Endothelial cell of umbilical vein (primary cell): ENCODE results near the gene CRTC2. TPM values are rescaled to one million over a fixed set of nuclear protein-coding genes. Genes with fewer than 3 reads are reported as not detected.

Experiments
- BruUV-seq: library from RNA; stranded (reverse); fragments of 400-500 nt; replicated peaks from 2 replicates; lab custom pipeline; 2021; lab: Mats Ljungman, UMichigan
- CTCF ChIA-PET: fragments of 300-600, 350-600 bp; sonication (Branson Sonifier 250); formaldehyde crosslinking; loops from one replicate; lab custom pipeline; 2021; ENCODE audit warnings: antibody characterized with exemption, inconsistent platforms; lab: Charles Lee
- POLR2A ChIA-PET: fragments of 300-600, 350-600 bp; sonication (Branson Sonifier 250); formaldehyde crosslinking; loops from one replicate; lab custom pipeline; 2021; ENCODE audit warnings: antibody characterized with exemption, inconsistent platforms; lab: Charles Lee
- DNase-seq: peaks from one replicate; pipeline ENCODE4 v3.0.0-alpha.2; 2011; ENCODE audit warnings: low read depth, low spot score
- FAIRE-seq: peaks from 2 replicates; lab custom pipeline; 2011; peaks lifted over from hg19 to GRCh38; lab: Jason Lieb, UNC
- H2AFZ ChIP-seq: 2 replicates; pipeline ENCODE4 v1.6.0; 2012; ENCODE audit warnings: low read depth, low read length, control low read depth, inconsistent platforms
- H3K27ac ChIP-seq: 2 replicates; pipeline ENCODE4 v1.5.1; 2011; ENCODE audit warnings: low read depth, mild to moderate bottlenecking, control low read depth, low read length, moderate library complexity; ENCODE audit not compliant: insufficient read depth
- H3K27me3 ChIP-seq, 2 experiments: 2 replicates each; pipeline versions ENCODE4 v1.6.0 to v1.6.1; 2011; ENCODE audit warnings: low read length in 2 of 2, mixed read lengths in 1 of 2; ENCODE audit not compliant: control insufficient read depth in 2 of 2, insufficient read depth in 2 of 2
- H3K36me3 ChIP-seq, 2 experiments: 2 replicates in 1 of 2; 3 replicates in 1 of 2; pipeline ENCODE4 v1.5.1; 2011; ENCODE audit warnings: low read length in 2 of 2, mild to moderate bottlenecking in 1 of 2, moderate library complexity in 1 of 2; ENCODE audit not compliant: control insufficient read depth in 2 of 2, insufficient read depth in 2 of 2; ENCODE audit errors: extremely low read depth in 1 of 2
- H3K4me1 ChIP-seq: 3 replicates; pipeline ENCODE4 v1.5.1; 2011; ENCODE audit warnings: mild to moderate bottlenecking, low read length; ENCODE audit not compliant: control insufficient read depth, insufficient read depth; ENCODE audit errors: extremely low read depth
- H3K4me2 ChIP-seq: 2 replicates; pipeline ENCODE4 v1.6.1; 2011; ENCODE audit warnings: low read length, control low read depth, mixed read lengths; ENCODE audit not compliant: insufficient read depth
- H3K4me3 ChIP-seq, 3 experiments: fragments of 200-600 bp in 1 of 3; sonication (generic), shearing (Covaris generic) in 1 of 3; replicated peaks in 1 of 3; 2 replicates each; pipeline ENCODE4 v1.5.1; 2011 to 2016; ENCODE audit warnings: control low read depth in 3 of 3, low read length in 3 of 3, mild to moderate bottlenecking in 2 of 3, inconsistent platforms in 1 of 3, low read depth in 1 of 3, moderate library complexity in 1 of 3; ENCODE audit not compliant: insufficient read depth in 1 of 3
- H3K79me2 ChIP-seq: 2 replicates; pipeline ENCODE4 v1.6.0; 2012; ENCODE audit warnings: low read length, inconsistent platforms; ENCODE audit not compliant: control insufficient read depth, insufficient read depth
- H3K9ac ChIP-seq: replicated peaks from 2 replicates; pipeline ENCODE3; 2011; ENCODE audit warnings: low read length, control low read depth; ENCODE audit not compliant: insufficient read depth; ENCODE audit errors: extremely low read depth
- H3K9me1 ChIP-seq: replicated peaks from 3 replicates; pipeline ENCODE4 v1.6.0; 2011; ENCODE audit warnings: mild to moderate bottlenecking, low read length; ENCODE audit not compliant: control insufficient read depth, insufficient read depth; ENCODE audit errors: extremely low read depth
- H3K9me3 ChIP-seq: replicated peaks from 2 replicates; pipeline ENCODE4 v1.5.1; 2012; ENCODE audit warnings: low read length, inconsistent platforms; ENCODE audit not compliant: control insufficient read depth, insufficient read depth
- H4K20me1 ChIP-seq: replicated peaks from 2 replicates; pipeline ENCODE3; 2011; ENCODE audit warnings: mild to moderate bottlenecking, low read length; ENCODE audit not compliant: control insufficient read depth, insufficient read depth; ENCODE audit errors: extremely low read depth
- EZH2 ChIP-seq: IDR thresholded peaks from 2 replicates; pipeline ENCODE4 v1.6.1; 2012; ENCODE audit warnings: borderline replicate concordance, low read depth, mild to moderate bottlenecking, moderate library complexity, low read length, inconsistent platforms; ENCODE audit not compliant: severe bottlenecking
- FOS ChIP-seq: IDR thresholded peaks from 2 replicates; pipeline ENCODE4 v1.6.1; 2011; ENCODE audit warnings: mild to moderate bottlenecking, low read length, moderate library complexity, borderline replicate concordance; ENCODE audit not compliant: insufficient read depth
- GATA2 ChIP-seq: IDR thresholded peaks from 2 replicates; pipeline ENCODE4 v1.7.0; 2011; ENCODE audit warnings: low read depth, mild to moderate bottlenecking, moderate library complexity, mixed read lengths, low read length; ENCODE audit not compliant: insufficient read length, insufficient read depth
- JUN ChIP-seq: IDR thresholded peaks from 2 replicates; pipeline ENCODE4 v1.6.1; 2011; ENCODE audit warnings: borderline replicate concordance, low read depth; ENCODE audit not compliant: insufficient read length, insufficient read depth
- MYC ChIP-seq: IDR thresholded peaks from one replicate; pipeline ENCODE4 v1.6.1; 2011; ENCODE audit warnings: mild to moderate bottlenecking, low read depth, low read length
- POLR2A ChIP-seq: IDR thresholded peaks from 2 replicates; pipeline ENCODE4 v1.6.1; 2012; ENCODE audit warnings: low read depth, mild to moderate bottlenecking, control low read depth, low read length
- POLR2AphosphoS5 ChIP-seq: IDR thresholded peaks from 2 replicates; pipeline ENCODE4 v1.6.1; 2012; ENCODE audit warnings: low read depth, mild to moderate bottlenecking, control low read depth, low read length, moderate library complexity; ENCODE audit not compliant: insufficient read depth
- dilution Hi-C: fragments of 300-500 bp; cut with MboI; formaldehyde crosslinking; loops from one replicate; pipeline ENCODE4 v1.15.0; 2019; ENCODE audit warnings: low sequenced_read_pairs; ENCODE audit not compliant: extremely low pct_ligation_motif_present
- intact Hi-C: fragments of 100-400 bp; cut with micrococcal nuclease; formaldehyde crosslinking; loops from one replicate; pipeline ENCODE4 v1.10.0; 2022
- polyA plus RNA-seq, 4 experiments: library from polyadenylated mRNA; depleted of rRNA in 3 of 4; stranded (reverse) in 3 of 4; unstranded in 1 of 4; fragments of >200 nt; gene quantifications; 2 replicates each; pipeline versions ENCODE4 v1.2.1 to v1.2.3, GENCODE V29; 2011 to 2012; ENCODE audit warnings: missing spikeins in 1 of 4
- total RNA-seq: library from RNA; stranded (reverse); gene quantifications from 2 replicates; pipeline ENCODE4 v1.2.3, GENCODE V29; 2021
- TF ChIP-seq, protein P1 (sequence below): IDR thresholded peaks from 2 replicates; pipeline ENCODE4 v1.6.1; 2011; ENCODE audit not compliant: insufficient read depth, insufficient read length
- TF ChIP-seq, protein P2 (sequence below), 2 donors: IDR thresholded peaks; 1 replicate in 1 of 2; 2 replicates in 1 of 2; pipeline ENCODE4 v1.5.1; 2011; ENCODE audit warnings: low read length in 2 of 2, mild to moderate bottlenecking in 2 of 2, moderate library complexity in 2 of 2, control low read depth in 1 of 2, inconsistent platforms in 1 of 2, low read depth in 1 of 2; ENCODE audit not compliant: insufficient read depth in 1 of 2; ENCODE audit errors: extremely low read depth in 1 of 2

Gene CRTC2
- total and polyA plus RNA-seq, 2 donors (not counting 3 experiments of a cell fraction or from before 2014, with no cell fraction given): 40.2 to 42.2 TPM

DNA sequence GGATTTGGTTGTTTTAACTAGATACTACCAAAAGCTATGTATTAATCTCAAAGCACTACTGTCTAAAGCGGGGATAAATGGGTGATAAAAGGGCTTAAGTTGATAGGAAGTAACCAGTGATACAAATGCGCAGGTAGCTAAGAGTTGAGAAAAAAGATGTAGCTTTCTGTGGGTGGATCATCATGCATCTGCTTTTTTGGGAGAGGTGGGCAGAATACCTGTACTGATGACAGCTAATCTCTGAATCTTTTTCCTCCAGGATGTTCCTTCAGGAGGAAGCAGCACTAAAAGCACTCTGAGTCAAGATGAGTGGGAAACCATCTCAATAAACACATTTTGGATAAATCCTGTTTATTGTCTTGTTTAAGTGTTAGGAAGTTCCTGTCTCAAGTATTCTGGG is 33.4 kb upstream of the CRTC2 start:
- no peaks in the 10 kb centered on the region for H3K27me3 ChIP-seq
- ChIA-PET CTCF (no interaction called here), POLR2A (interaction anchor here (0.6 kb wide), 1 partner anchor 141 kb away, joined by 10 read pairs; no protein-coding TSS in a partner anchor)
- intact Hi-C loops (loop anchor here (5.0 to 10.0 kb wide), 3 partner anchors 163 to 1960 kb away; partner anchors contain the start of gene NUP210L), dilution Hi-C loops (no loop called here)
- H3K27ac ChIP-seq: peak overlapping the region; percentile 90
- H3K9ac ChIP-seq: peak overlapping the region; percentile 91
- H2AFZ ChIP-seq: no peak overlapping the region
- peaks cover 19% of the 10 kb centered on the region for H3K4me1 ChIP-seq
- TF ChIP-seq, protein P1, sequence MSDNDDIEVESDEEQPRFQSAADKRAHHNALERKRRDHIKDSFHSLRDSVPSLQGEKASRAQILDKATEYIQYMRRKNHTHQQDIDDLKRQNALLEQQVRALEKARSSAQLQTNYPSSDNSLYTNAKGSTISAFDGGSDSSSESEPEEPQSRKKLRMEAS: no peak
- TF ChIP-seq POLR2AphosphoS5: no peak
- DNase-seq (no peak), FAIRE-seq (no peak)
- no peaks in the 10 kb centered on the region for H3K9me3 ChIP-seq
- H3K4me2 ChIP-seq: peak overlapping the region; percentile 95
- no peaks in the 10 kb centered on the region for H4K20me1 ChIP-seq
- H3K36me3 ChIP-seq: peaks cover 9 to 10% of the 10 kb centered on the region in 2 experiments
- peak overlapping the region; percentile 3 to 79 (median 15) for H3K4me3 ChIP-seq
- no peaks in the 10 kb centered on the region for H3K9me1 ChIP-seq
- H3K79me2 ChIP-seq: peaks cover 21% of the 10 kb centered on the region
- BruUV-seq: no TSS peak

DNA sequence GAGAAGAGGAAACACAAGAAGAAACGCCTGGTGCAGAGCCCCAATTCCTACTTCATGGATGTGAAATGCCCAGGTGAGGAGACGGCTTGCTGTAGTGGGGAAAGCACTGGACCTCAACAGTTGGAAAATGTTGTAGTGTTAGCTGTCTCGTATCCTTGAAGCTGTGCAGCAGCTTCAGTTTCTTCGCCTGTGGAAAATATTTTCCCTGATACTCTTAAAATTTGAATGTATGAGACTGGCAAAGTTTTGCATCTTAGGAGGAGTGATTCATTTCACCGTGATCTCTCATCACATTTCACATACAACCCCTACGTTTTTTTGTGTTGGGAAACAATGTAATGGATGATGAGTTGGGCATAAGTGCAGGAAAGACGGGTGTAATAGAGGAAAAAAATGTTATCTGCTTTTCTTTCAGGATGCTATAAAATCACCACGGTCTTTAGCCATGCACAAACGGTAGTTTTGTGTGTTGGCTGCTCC is 32.8 kb upstream of the CRTC2 start:
- POLR2A ChIA-PET: interaction anchor here (0.9 to 1.4 kb wide), 3 partner anchors 24 to 229 kb away, joined by 3 to 8 read pairs (median 3); partner anchors contain the start of genes CREB3L4 and UBAP2L
- peaks cover 9 to 10% of the 10 kb centered on the region in 2 experiments for H3K36me3 ChIP-seq
- DNase-seq: peak; percentile 21
- peak overlapping the region; percentile 15 to 86 (median 79) for H3K4me3 ChIP-seq
- intact Hi-C loops (loop anchor here (5.0 to 10.0 kb wide), 3 partner anchors 164 to 1959 kb away; partner anchors contain the start of gene NUP210L), dilution Hi-C loops (no loop called here)
- TF ChIP-seq, protein P2, sequence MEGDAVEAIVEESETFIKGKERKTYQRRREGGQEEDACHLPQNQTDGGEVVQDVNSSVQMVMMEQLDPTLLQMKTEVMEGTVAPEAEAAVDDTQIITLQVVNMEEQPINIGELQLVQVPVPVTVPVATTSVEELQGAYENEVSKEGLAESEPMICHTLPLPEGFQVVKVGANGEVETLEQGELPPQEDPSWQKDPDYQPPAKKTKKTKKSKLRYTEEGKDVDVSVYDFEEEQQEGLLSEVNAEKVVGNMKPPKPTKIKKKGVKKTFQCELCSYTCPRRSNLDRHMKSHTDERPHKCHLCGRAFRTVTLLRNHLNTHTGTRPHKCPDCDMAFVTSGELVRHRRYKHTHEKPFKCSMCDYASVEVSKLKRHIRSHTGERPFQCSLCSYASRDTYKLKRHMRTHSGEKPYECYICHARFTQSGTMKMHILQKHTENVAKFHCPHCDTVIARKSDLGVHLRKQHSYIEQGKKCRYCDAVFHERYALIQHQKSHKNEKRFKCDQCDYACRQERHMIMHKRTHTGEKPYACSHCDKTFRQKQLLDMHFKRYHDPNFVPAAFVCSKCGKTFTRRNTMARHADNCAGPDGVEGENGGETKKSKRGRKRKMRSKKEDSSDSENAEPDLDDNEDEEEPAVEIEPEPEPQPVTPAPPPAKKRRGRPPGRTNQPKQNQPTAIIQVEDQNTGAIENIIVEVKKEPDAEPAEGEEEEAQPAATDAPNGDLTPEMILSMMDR (IDR thresholded peaks at IDR 0.05; ENCODE audit: extremely low read depth in 1 of 2, insufficient read depth in 1 of 2, low read depth in 1 of 2, low read length in 2 of 2): no peak
- TF ChIP-seq GATA2 (no peak), FOS (no peak), EZH2 (no peak), MYC (no peak), POLR2AphosphoS5 (no peak), POLR2A (no peak), JUN (no peak)
- TF ChIP-seq, protein P1: no peak
- H3K27me3 ChIP-seq: no peaks in the 10 kb centered on the region
- peak overlapping the region; percentile 91 for H3K9ac ChIP-seq
- H4K20me1 ChIP-seq: no peaks in the 10 kb centered on the region
- TSS peak; percentile 84 for BruUV-seq
- no peaks in the 10 kb centered on the region for H3K9me3 ChIP-seq
- no peak for FAIRE-seq
- CTCF ChIA-PET: no interaction called here
- peaks cover 24% of the 10 kb centered on the region for H3K4me1 ChIP-seq
- H3K27ac ChIP-seq: peak overlapping the region; percentile 90
- peaks cover 21% of the 10 kb centered on the region for H3K79me2 ChIP-seq
- peak overlapping the region; percentile 95 for H3K4me2 ChIP-seq
- no peak overlapping the region for H2AFZ ChIP-seq
- no peaks in the 10 kb centered on the region for H3K9me1 ChIP-seq
